ENCODE results near the gene GLCCI1.
"Not testable (repeated sequence)": the region's sequence is repeated elsewhere in the genome, so short reads cannot be mapped to it uniquely, and the experiment has no call there.

Gene GLCCI1

GRCh38 chr7:8044761-8045430, 76.3 kb downstream of the GLCCI1 start:
- no peak for DNase-seq (ENCODE audit: low read depth in 2 of 3, low spot score in 1 of 3)

DNA sequence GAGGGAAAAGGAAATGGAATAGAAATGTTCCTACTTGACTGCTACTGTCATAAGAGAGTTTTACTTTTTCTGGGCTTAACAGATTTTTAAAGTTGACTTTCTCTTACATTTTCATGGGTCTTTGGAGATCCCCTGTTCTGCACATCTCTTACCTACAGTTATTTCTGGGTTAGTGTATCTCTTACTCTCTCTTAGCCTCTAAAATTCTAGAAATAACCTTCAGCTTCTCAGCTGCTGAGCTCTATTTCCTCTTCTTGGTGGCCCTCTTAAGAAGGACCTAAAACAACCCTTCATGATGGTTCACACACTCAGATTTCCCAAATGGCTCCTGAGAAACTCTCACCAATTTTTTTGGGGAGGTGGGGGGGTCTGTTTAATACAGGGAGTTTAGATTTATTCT, 79.5 kb downstream of the GLCCI1 start:
- not testable (repeated sequence) for DNase-seq (ENCODE audit: low read depth in 2 of 3, low spot score in 1 of 3)

DNA sequence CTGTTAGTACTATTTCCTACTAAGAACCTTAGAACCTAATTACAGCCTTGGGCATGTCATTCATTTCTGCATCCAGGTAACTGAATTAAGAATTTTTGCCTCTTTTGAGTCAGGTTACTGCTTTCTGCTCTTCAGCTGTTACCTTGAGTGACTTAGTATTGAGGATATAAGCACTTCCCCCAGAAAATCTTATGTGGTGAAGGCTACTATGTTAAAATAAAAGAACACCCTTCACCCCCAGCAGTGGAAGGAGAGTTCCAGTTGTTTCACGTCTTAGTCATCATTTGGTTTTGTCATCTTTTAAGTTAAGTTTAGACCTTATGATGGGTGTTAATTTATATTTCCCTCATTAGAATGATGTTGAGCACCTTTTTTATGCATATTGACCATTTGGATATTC, 82.8 kb downstream of the GLCCI1 start:
- DNase-seq (ENCODE audit: low read depth in 2 of 3, low spot score in 1 of 3) = no peak

GRCh38 chr7:8051998-8052397, 83.4 kb downstream of the GLCCI1 start:
- DNase-seq (ENCODE audit: low read depth in 2 of 3, low spot score in 1 of 3) = no peak

GRCh38 chr7:8052824-8053223, 84.2 kb downstream of the GLCCI1 start:
- no peak for DNase-seq (ENCODE audit: low read depth in 2 of 3, low spot score in 1 of 3)

DNA sequence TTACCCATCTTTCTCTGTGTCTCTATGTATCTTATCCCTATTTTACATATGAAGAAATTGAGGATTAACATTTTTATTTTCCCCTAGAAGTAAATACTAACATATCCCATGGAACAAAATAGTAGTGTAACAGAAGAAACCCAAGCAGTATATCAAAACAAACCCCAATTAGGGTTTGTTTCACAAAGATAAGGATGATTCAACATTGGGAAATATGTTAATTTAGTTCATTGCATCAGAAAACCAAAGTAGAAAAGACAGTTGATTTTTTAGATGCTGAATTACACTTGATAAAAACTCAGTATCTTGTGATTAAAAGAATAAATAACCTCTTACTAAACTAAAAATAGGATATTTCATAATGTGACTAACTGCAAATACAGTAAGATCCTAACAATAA, 87.8 kb downstream of the GLCCI1 start:
- no peak for DNase-seq (ENCODE audit: low read depth in 2 of 3, low spot score in 1 of 3)

- no peak for DNase-seq (ENCODE audit: low read depth in 2 of 3, low spot score in 1 of 3)
Observed at GRCh38 chr7:8057566-8057965, 89.0 kb downstream of the GLCCI1 start.

GRCh38 chr7:8058322-8058721, 89.7 kb downstream of the GLCCI1 start:
- DNase-seq (ENCODE audit: low read depth in 2 of 3, low spot score in 1 of 3) = no peak

DNA sequence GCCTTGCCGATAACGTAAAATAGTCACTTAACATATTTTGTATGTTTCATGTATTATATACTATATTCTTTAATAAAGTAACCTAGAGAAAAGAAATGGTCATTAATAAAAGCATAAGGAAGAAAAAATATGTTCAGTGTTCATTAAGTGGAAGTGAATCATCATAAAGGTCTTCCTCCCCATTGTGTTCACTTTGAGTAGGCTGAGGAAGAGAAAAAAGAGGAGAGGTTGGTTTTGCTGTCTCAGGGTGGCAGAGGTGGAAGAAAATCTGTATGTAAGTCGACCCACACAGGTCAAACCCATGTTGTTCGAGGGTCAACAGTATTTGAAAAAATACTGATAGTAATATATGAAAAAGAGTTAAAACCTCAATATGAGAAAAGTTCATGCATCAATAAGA, 90.3 kb downstream of the GLCCI1 start:
- no peak for DNase-seq (ENCODE audit: low read depth in 2 of 3, low spot score in 1 of 3)

DNA sequence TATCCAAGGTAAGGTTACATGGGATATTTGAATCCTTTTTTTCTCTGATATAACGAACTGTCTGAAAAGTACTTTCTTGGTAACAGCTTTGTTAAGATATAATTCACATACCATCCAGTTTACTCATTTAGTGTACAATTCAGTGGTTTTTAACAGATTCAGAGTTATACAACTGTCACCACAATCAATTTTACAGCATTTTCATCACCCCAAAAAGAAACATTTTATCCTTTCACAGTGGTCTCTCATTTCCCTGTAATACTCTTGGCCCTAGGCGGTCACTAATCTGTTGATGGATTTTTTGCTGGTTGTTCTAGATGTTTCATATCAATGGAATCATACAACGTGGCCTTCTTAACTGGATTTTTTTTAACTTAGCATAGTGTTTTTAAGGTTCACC, 91.6 kb downstream of the GLCCI1 start:
- no peak for DNase-seq (ENCODE audit: low read depth in 2 of 3, low spot score in 1 of 3)

- DNase-seq (ENCODE audit: low read depth in 2 of 3, low spot score in 1 of 3) = not testable (repeated sequence)
Observed at GRCh38 chr7:8063300-8063699, 94.7 kb downstream of the GLCCI1 start.

- DNase-seq (ENCODE audit: low read depth in 2 of 3, low spot score in 1 of 3) = no peak
Observed at GRCh38 chr7:8063706-8064297, 95.2 kb downstream of the GLCCI1 start.

DNA sequence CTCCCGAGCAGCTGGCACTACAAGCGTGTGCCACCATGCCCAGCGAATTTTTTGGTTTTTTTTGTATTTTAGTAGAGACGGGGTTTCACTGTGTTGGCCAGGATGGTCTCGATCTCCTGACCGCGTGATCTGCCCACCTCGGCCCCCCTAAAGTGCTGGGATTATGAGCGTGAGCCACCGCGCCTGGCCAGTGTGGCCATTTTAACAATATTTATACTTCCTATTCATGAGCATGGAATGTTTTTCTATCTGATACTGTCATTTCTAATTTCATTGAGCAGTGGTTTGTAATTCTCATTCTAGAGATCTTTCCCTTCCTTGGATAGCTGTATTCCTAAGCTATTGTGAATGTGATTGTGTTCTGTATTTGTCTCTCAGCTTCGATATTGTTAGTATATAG, 96.2 kb downstream of the GLCCI1 start:
- no peak for DNase-seq (ENCODE audit: low read depth in 2 of 3, low spot score in 1 of 3)

DNA sequence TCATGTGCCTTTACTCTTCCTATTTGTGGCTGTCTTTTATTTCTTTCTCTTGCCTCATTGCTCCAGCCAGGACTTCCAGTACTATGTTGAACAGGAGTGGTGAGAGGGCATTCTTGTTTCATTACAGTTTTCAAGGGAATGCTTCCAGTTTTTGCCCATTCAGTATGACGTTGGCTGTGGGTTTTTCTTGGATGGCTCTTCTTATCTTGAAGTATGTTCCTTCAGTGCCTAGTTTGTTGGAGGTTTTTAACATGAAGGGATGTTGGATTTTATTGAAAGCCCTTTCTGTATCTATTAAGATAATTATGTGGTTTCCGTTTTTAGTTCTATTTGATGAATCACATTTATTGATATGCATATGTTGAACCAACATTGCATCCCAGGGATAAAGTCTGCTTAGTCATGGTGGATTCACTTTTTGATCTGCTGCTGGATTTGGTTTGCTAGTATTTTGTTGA, 96.8 kb downstream of the GLCCI1 start:
- DNase-seq (ENCODE audit: low read depth in 2 of 3, low spot score in 1 of 3) = no peak

DNA sequence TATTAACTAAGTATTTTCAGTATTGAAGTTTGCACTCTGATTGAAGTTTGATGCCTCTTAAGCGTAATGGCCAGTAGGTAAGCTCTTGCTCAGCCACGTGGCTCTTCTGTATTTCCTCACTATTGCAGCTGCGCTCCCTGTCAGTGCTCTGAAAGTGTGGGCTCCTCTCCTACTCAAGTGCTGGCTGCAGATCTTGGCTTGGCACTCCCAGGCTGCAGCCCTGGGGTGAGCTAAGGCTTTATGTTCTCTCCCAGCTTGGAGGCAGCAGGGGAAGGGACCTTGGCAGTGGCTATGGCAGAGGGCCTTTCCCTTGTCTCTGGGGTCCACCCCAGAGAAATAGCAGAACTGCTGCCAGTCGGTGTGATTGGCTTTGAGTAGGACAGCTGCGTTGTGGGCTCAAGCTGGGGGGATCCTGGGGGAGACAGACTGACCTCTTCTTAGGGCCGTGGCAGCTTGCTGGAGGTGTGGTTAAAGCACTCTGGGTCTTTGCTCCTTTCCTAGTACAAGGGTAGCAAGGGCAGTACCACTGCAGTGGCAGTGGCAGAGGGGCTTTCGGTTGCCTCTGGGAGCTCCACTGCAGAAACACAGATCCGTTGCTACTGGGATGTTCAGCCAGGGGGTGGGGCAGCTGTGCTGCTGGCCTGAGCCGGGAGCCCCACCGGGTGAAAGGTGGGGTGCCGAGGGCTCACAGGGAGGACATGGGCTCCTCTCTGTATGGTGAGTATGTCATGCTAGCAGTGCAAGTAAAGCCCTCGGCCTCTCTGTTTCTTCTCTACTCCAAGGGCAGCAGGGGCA, 100.5 kb downstream of the GLCCI1 start:
- DNase-seq (ENCODE audit: low read depth in 2 of 3, low spot score in 1 of 3) = no peak

DNA sequence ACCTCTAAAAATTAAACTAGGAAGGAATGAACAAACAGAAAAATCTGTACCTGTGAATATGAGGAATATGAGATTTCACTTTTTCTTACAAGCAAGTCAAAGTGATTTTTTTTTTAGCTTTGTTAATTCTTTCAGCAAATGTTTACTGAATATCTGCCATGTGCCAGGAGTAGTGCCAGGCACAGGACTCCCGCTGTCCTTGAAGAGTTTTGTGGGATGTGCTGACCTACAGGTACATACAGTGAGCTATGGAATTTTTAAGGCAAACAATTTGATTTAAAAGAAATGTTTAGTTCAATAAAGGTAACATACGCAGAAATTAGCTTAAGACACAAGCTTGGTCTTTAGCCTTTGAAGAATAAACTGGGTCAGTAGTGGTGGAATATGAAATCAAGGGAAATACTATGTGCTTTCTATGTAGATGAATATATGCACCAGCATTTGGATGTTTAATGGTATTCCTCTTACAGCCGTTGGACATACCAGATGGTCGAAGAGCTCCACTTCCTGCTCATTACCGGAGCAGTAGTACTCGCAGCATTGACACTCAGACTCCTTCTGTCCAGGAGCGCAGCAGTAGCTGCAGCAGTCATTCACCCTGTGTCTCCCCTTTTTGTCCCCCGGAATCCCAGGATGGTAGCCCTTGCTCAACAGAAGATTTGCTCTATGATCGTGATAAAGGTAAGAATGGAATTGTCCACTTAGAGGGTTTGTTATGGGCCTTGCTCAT, 102.0 kb downstream of the GLCCI1 start:
- no peak for DNase-seq (ENCODE audit: low read depth in 2 of 3, low spot score in 1 of 3)

DNA sequence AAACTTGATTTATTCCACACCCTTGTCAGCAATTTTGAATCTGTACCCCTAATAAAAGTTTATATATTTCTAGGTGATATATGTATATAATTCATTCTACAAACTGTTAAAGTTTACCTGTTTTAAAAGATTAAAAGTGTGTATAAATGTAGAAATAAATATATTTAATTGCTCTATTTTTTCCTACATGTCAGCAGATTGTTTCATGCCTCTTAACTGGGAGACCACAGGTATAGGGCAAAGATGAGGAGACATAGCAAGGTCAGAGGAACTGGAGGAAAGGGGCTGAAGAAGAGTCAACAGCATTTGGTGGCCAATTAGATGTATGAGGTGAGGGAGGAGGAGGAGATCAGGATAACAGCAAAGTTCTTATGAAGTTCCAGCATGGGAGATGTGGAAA, 109.8 kb downstream of the GLCCI1 start:
- DNase-seq (ENCODE audit: low read depth in 2 of 3, low spot score in 1 of 3) = no peak

DNA sequence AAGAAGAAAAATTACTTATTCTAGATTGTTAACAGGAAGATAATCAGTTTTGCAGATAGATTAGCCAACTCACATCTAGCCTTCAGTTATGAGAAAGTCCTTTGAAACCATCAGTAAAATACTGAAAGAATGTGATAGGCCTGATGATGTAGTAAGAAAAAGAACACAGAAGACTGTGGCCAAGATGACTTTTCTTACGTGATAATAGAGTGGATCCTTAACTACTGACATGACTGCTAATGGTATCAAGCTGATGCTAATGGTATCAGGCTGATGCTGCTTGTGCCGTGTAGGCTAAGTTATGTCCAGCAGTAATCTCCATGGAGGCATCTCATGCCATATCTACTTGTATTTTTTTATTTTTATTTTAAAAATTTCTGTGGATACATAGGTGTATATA, 114.2 kb downstream of the GLCCI1 start:
- DNase-seq (ENCODE audit: low read depth in 2 of 3, low spot score in 1 of 3) = no peak

DNA sequence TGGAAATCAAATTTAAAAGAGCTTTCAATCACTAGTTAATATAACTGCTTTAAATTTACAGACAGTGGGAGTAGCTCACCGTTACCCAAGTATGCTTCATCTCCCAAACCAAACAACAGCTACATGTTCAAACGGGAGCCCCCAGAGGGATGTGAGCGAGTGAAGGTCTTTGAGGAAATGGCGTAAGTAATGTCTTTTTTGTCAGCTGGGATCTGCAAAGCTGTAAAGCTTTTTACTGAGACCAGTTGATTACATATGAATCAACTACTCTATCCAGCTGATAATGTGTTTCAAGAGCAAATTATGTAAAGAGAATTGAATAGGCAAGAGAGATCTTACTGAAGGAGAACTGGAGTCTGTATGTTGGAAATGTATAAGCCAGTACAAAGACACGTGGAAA, 116.2 kb downstream of the GLCCI1 start:
- DNase-seq (ENCODE audit: low read depth in 2 of 3, low spot score in 1 of 3) = no peak

DNA sequence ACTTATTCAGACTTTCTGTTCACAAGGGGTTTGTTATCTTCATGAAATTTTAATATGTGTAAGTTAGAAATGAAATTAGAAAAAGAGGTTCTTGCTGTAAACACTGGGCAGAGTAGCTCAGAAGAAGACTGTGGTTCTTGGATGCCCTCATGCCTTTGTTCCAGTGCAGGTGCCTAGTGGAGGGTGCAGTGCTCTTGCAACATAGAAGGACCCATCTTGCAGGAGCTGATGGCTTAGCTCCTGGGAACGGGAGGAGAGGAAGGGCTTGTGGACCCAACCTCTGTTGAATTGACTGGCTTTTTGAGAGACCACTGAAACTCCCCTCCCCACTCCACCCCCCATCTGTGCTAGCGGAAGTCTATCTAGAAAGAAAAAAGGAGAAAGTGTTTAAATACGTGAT, 116.8 kb downstream of the GLCCI1 start:
- DNase-seq (ENCODE audit: low read depth in 2 of 3, low spot score in 1 of 3) = no peak

DNA sequence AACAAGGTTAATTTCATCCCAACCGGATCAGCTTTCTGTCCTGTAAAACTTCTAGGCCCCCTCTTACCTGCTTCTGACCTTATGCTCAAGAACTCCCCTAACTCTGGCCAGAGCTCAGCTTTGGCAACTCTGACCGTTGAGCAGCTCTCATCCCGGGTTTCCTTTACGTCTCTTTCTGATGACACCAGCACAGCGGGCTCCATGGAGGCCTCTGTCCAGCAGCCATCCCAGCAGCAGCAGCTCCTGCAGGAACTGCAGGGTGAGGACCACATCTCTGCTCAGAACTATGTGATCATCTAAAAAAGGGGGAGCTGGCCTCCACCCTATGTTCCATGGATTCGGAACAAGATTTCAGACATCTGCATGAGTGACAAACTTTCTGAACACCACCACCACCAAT, 117.6 kb downstream of the GLCCI1 start:
- no peak for DNase-seq (ENCODE audit: low read depth in 2 of 3, low spot score in 1 of 3)

Measured in stimulated activated CD4-positive, alpha-beta T cell treated with anti-CD3 and anti-CD28 coated beads, Interleukin-12 subunit alpha, Interleukin-12 subunit beta, amount 100 ng/mL, for 48 hours (primary cell).